ENCODE results near the gene WDFY4. TPM values are rescaled to one million over a fixed set of nuclear protein-coding genes. Genes with fewer than 3 reads are reported as not detected.

The WDFY4 gene
- total RNA-seq, 2 donors from 2014 or later, result 0.70 to 2.0 TPM

DNA sequence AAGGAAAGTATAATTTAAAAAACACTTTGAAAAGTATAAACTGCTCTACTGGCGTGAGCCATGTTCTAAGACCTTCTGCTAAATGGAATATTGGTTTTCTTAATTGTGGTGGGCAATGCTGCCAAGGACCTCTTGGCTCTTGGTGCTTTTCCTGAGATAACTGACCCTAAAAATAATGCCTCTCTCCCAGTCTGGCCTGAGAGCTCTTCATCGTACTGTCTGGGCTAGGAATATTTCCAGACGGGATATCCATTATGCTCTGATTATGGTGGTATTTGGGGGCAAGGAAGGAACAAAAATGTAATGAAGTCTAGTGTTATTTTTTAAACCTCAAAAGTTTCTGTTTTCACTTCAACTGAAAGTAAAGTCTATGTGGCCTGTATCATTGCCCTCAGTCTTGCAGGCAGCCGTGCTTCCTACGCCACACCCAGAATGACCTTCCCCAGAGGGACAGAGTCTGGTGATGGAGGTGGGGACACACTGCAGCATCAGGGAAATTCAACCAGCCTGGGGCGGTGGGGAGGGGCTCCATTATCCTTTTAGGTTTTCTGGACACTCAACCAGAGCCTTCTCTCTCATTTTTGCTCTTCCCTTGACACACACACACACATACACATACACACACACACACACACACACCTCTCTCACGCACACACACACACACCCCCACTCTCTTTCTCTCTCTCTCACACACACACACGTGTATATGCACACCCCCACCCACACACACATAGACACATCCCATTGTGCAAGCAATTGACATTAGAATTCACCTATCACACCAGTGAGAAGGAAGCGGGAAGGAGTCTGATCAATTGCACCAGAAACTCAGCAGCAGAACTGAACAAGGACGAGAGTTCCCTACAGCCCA, 155.4 kb downstream of the WDFY4 start:
- no peaks in the 10 kb centered on the region for H3K9me3 ChIP-seq
- DNase-seq (ENCODE audit: low spot score), result no peak
- no peak overlapping the region for H3K4me3 ChIP-seq
- peaks cover 0 to 19% of the 10 kb centered on the region in 2 donors for H3K4me1 ChIP-seq
- TF ChIP-seq, protein P1, sequence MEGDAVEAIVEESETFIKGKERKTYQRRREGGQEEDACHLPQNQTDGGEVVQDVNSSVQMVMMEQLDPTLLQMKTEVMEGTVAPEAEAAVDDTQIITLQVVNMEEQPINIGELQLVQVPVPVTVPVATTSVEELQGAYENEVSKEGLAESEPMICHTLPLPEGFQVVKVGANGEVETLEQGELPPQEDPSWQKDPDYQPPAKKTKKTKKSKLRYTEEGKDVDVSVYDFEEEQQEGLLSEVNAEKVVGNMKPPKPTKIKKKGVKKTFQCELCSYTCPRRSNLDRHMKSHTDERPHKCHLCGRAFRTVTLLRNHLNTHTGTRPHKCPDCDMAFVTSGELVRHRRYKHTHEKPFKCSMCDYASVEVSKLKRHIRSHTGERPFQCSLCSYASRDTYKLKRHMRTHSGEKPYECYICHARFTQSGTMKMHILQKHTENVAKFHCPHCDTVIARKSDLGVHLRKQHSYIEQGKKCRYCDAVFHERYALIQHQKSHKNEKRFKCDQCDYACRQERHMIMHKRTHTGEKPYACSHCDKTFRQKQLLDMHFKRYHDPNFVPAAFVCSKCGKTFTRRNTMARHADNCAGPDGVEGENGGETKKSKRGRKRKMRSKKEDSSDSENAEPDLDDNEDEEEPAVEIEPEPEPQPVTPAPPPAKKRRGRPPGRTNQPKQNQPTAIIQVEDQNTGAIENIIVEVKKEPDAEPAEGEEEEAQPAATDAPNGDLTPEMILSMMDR (IDR thresholded peaks at IDR 0.05), result no peak
- no peak overlapping the region for H3K27ac ChIP-seq
- no peaks in the 10 kb centered on the region for H3K36me3 ChIP-seq
- H3K27me3 ChIP-seq, result no peaks in the 10 kb centered on the region

DNA sequence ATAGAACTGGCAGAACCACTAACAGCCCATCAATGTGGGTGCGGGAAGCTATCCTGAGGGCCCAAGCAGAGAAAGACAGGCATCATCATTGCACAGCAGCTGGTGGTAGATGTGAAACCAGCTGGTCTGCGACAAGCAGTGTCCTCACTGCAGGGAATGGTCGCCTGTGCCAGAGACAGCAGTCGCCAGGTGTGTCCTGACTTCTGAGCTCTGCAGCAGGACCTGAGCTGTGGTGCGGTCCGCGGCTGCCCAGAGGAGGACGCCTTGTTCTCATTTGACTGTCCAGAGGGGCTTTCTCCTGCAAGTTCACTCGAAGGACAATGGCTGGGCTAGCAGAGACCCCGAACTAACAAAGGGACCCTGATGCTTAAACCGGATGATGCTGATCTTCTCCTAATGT, 157.6 kb downstream of the WDFY4 start:
- no peak overlapping the region for H3K4me3 ChIP-seq
- DNase-seq (ENCODE audit: low spot score), result no peak
- H3K4me1 ChIP-seq, result peaks cover 0 to 17% of the 10 kb centered on the region in 2 donors
- no peaks in the 10 kb centered on the region for H3K27me3 ChIP-seq
- no peak overlapping the region for H3K27ac ChIP-seq
- no peaks in the 10 kb centered on the region for H3K9me3 ChIP-seq
- TF ChIP-seq, protein P1 (IDR thresholded peaks at IDR 0.05), result no peak
- H3K36me3 ChIP-seq, result no peaks in the 10 kb centered on the region

DNA sequence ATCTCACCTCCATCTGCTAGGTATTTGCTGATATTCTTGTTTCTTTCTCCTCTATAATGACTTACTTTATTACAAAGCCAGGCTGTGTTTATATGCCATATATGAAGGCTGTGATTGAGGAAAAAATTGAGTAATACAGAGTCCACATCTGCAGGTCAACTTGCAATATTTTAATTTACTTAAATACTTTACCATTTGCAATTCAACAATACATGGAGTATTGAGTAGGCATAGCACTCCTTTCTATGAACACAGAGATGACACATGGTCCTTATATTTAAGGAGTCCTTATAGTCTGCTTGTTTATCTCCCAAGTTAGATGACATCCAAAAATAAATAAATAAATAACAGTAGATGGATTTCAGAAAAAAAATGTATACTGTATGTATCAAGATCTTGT, 158.5 kb downstream of the WDFY4 start:
- TF ChIP-seq, protein P1 (IDR thresholded peaks at IDR 0.05), result no peak
- Histone ChIP-seq H3K36me3 (no peaks in the 10 kb centered on the region), H3K9me3 (no peaks in the 10 kb centered on the region), H3K27me3 (no peaks in the 10 kb centered on the region), H3K4me1 (peaks cover 0 to 16% of the 10 kb centered on the region in 2 donors), H3K4me3 (no peak overlapping the region), H3K27ac (no peak overlapping the region)
- no peak for DNase-seq (ENCODE audit: low spot score)

- TF ChIP-seq, protein P1 (IDR thresholded peaks at IDR 0.05), result no peak
- no peak for DNase-seq (ENCODE audit: low spot score)
- no peaks in the 10 kb centered on the region for H3K36me3 ChIP-seq
These were observed 159.9 kb downstream of the WDFY4 start for GRCh38 chr10:48844616-48845015.

GRCh38 chr10:48845512-48845911, 160.8 kb downstream of the WDFY4 start:
- no peaks in the 10 kb centered on the region for H3K9me3 ChIP-seq
- no peaks in the 10 kb centered on the region for H3K27me3 ChIP-seq
- TF ChIP-seq, protein P1 (IDR thresholded peaks at IDR 0.05), result no peak
- H3K36me3 ChIP-seq, result no peaks in the 10 kb centered on the region
- H3K4me3 ChIP-seq, result no peak overlapping the region
- no peaks in the 10 kb centered on the region for H3K4me1 ChIP-seq
- no peak overlapping the region for H3K27ac ChIP-seq
- DNase-seq (ENCODE audit: low spot score), result no peak

More at GRCh38 chr10:48844616-48845015, 159.9 kb downstream of the WDFY4 start:
- no peaks in the 10 kb centered on the region for H3K9me3 ChIP-seq
- no peak overlapping the region for H3K27ac ChIP-seq
- H3K4me1 ChIP-seq, result peaks cover 0 to 6% of the 10 kb centered on the region in 2 donors
- H3K4me3 ChIP-seq, result no peak overlapping the region
- no peaks in the 10 kb centered on the region for H3K27me3 ChIP-seq
